ENCODE results near the gene MIER2. TPM values are rescaled to one million over a fixed set of nuclear protein-coding genes. Genes with fewer than 3 reads are reported as not detected.

The MIER2 gene
- total and polyA plus RNA-seq, 10 donors, result 19.2 to 66.5 (median 30.7) TPM

DNA sequence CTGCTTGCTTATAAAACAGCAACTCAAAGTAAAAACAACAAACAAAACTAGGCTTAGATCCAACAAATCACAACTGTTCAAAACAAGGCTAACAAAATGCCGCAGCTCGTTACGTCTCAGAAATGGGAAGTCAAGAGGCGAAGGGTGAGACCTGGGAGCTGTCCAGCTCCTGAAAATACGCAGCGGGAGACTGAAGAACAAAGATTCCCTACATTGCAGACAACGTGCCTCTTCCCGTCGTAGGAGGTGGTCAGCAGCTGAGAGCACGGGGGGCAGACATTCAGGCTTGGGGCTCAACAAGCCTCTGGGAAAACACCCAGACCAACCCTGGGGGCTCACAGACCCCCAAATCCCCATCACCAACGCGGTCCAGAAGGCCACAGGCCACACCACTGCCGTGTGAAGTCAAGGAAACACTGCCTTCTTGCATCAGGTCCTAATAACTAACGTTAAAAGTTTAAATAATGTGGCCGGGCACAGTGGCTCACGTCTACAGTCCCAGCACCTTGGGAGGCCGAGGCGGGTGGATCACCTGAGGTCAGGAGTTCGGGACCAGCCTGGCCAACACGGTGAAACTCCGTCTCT is 66.9 kb downstream of the MIER2 start:
- intact Hi-C loops (cut with DNase I; ENCODE audit: low total_unique reads), result no loop called here
- peaks cover 0 to 76% (median 7%) of the 10 kb centered on the region in 7 donors for H3K27me3 ChIP-seq (replicated peaks in 1 of 7)
- no peak for DNase-seq
- no peaks in the 10 kb centered on the region for H3K9me3 ChIP-seq
- no peak for TF ChIP-seq POLR2A (IDR thresholded peaks at IDR 0.05)
- TF ChIP-seq POLR2AphosphoS5 (IDR thresholded peaks at IDR 0.05), result no peak
- no peak for TF ChIP-seq CTCF (IDR thresholded peaks at IDR 0.05 in 8 of 11, conservative IDR thresholded peaks at IDR 0.05 in 3 of 11)
- WGBS, 5 donors, result 38 to 45% (median 41%) methylated on average over 20 to 21 of the region's 21 CpGs
- H3K27ac ChIP-seq, result no peak overlapping the region
- no peaks in the 10 kb centered on the region for H3K4me1 ChIP-seq
- H3K4me3 ChIP-seq, result no peak overlapping the region
- peaks cover 0 to 11% (median 0%) of the 10 kb centered on the region in 6 donors for H3K36me3 ChIP-seq

DNA sequence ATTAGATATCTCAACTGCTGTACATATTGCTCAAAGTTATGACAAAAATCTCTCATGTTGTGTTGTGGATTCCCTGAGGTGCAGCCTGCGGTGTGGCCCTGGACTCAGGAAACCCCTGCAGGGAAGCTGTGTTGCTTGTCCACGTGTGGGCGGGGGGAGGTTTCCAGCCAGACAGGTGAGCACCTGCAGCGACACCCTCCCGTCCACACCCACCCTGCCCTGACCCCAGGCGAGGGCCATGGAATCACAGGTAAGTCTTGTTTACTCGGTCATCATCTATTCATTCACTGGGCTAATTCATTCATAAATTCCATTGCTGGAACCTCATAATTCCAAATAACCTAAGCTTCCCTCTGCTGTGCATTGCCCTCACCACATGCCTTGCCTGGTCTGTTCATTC is 67.5 kb downstream of the MIER2 start:
- no peak for DNase-seq
- intact Hi-C loops (cut with DNase I; ENCODE audit: low total_unique reads), result no loop called here
- Histone ChIP-seq H3K36me3 (peaks cover 0 to 11% (median 0%) of the 10 kb centered on the region in 6 donors), H3K27ac (no peak overlapping the region), H3K4me1 (no peaks in the 10 kb centered on the region), H3K27me3 (replicated peaks in 1 of 7) (peaks cover 0 to 76% (median 7%) of the 10 kb centered on the region in 7 donors), H3K9me3 (no peaks in the 10 kb centered on the region), H3K4me3 (no peak overlapping the region)
- no peak for TF ChIP-seq CTCF (IDR thresholded peaks at IDR 0.05 in 8 of 11, conservative IDR thresholded peaks at IDR 0.05 in 3 of 11)
- no peak for TF ChIP-seq POLR2A (IDR thresholded peaks at IDR 0.05)
- no peak for TF ChIP-seq POLR2AphosphoS5 (IDR thresholded peaks at IDR 0.05)
- WGBS, 5 donors, result 70 to 76% (median 73%) methylated on average over 7 of the region's 7 CpGs

GRCh38 chr19:275958-276646 is 68.5 kb downstream of the MIER2 start:
- Histone ChIP-seq H3K27ac (no peak overlapping the region), H3K4me3 (no peak overlapping the region), H3K27me3 (replicated peaks in 1 of 7) (peaks cover 0 to 75% (median 7%) of the 10 kb centered on the region in 7 donors), H3K36me3 (peaks cover 0 to 10% (median 0%) of the 10 kb centered on the region in 6 donors), H3K4me1 (no peaks in the 10 kb centered on the region), H3K9me3 (no peaks in the 10 kb centered on the region)
- intact Hi-C loops (cut with DNase I; ENCODE audit: low total_unique reads), result no loop called here
- DNase-seq, result no peak
- WGBS, 5 donors, result 84 to 90% (median 89%) methylated on average over 19 of the region's 19 CpGs
- no peak for TF ChIP-seq CTCF (IDR thresholded peaks at IDR 0.05 in 8 of 11, conservative IDR thresholded peaks at IDR 0.05 in 3 of 11)
- TF ChIP-seq POLR2A (IDR thresholded peaks at IDR 0.05), result no peak
- TF ChIP-seq POLR2AphosphoS5 (IDR thresholded peaks at IDR 0.05), result no peak

GRCh38 chr19:275000-275399 is 69.6 kb downstream of the MIER2 start:
- 90 to 94% (median 91%) methylated on average over 9 of the region's 9 CpGs for WGBS, 5 donors
- TF ChIP-seq POLR2A (IDR thresholded peaks at IDR 0.05) (no peak), CTCF (IDR thresholded peaks at IDR 0.05 in 8 of 11, conservative IDR thresholded peaks at IDR 0.05 in 3 of 11) (no peak), POLR2AphosphoS5 (IDR thresholded peaks at IDR 0.05) (no peak)
- Histone ChIP-seq H3K9me3 (no peaks in the 10 kb centered on the region), H3K36me3 (no peaks in the 10 kb centered on the region), H3K27ac (no peak overlapping the region), H3K4me1 (no peaks in the 10 kb centered on the region), H3K27me3 (replicated peaks in 1 of 7) (peaks cover 0 to 64% (median 7%) of the 10 kb centered on the region in 7 donors), H3K4me3 (no peak overlapping the region)
- DNase-seq, result no peak
- intact Hi-C loops (cut with DNase I; ENCODE audit: low total_unique reads), result no loop called here
